GM21423 (cell line): Measurements from ENCODE around the gene RTL1.

ENCODE experiments used
- ATAC-seq: cut with Tn5 transposase; IDR thresholded peaks from one replicate; pipeline ENCODE4 v1.9.1; 2021; ENCODE audit warnings: mild to moderate bottlenecking, moderate library complexity; ENCODE audit not compliant: unreplicated experiment

Gene RTL1

GRCh38 chr14:100882991-100883788 lies 20.3 kb downstream of the RTL1 start:
- no peak for ATAC-seq

- ATAC-seq, result no peak
Observed at GRCh38 chr14:100882026-100882967, 21.2 kb downstream of the RTL1 start.

- ATAC-seq, result no peak
Observed at GRCh38 chr14:100881211-100882025, 22.1 kb downstream of the RTL1 start.

GRCh38 chr14:100880271-100881101 lies 23.0 kb downstream of the RTL1 start:
- ATAC-seq, result no peak

GRCh38 chr14:100879782-100880181 lies 23.7 kb downstream of the RTL1 start:
- no peak for ATAC-seq

- no peak for ATAC-seq
Observed at GRCh38 chr14:100879194-100879593, 24.3 kb downstream of the RTL1 start.

- no peak for ATAC-seq
Observed at GRCh38 chr14:100878271-100879146, 25.0 kb downstream of the RTL1 start.

- no peak for ATAC-seq
Observed at GRCh38 chr14:100875861-100876590, 27.5 kb downstream of the RTL1 start.

GRCh38 chr14:100875126-100875525 lies 28.4 kb downstream of the RTL1 start:
- no peak for ATAC-seq

GRCh38 chr14:100874411-100875091 lies 29.0 kb downstream of the RTL1 start:
- ATAC-seq, result no peak

- ATAC-seq, result no peak
Observed at GRCh38 chr14:100874051-100874410, 29.5 kb downstream of the RTL1 start.

- no peak for ATAC-seq
Observed at GRCh38 chr14:100873096-100873482, 30.4 kb downstream of the RTL1 start.

- ATAC-seq, result no peak
Observed at GRCh38 chr14:100872259-100873095, 31.0 kb downstream of the RTL1 start.

- no peak for ATAC-seq
Observed at GRCh38 chr14:100871234-100872186, 32.0 kb downstream of the RTL1 start.

- ATAC-seq, result no peak
Observed at GRCh38 chr14:100868621-100869370, 34.7 kb downstream of the RTL1 start.
